HL-60 (cell line): Measurements from ENCODE around the gene RSAD2.
A peak's percentile ranks its signal among the peaks of the same experiment; 100 is the strongest.

Experiments
- CTCF ChIP-seq: IDR thresholded peaks from one replicate; pipeline ENCODE4 v1.5.1; 2011; ENCODE audit warnings: low read length, control low read depth, inconsistent platforms; ENCODE audit not compliant: insufficient read depth
- POLR2AphosphoS5 ChIP-seq: IDR thresholded peaks from 2 replicates; pipeline ENCODE4 v1.6.1; 2012; ENCODE audit warnings: low read depth
- REST ChIP-seq: IDR thresholded peaks from 2 replicates; pipeline ENCODE4 v1.6.1; 2012; ENCODE audit warnings: low read depth; ENCODE audit not compliant: insufficient replicate concordance

- TF ChIP-seq CTCF: peak; percentile 25
- no peak for TF ChIP-seq REST
- no peak for TF ChIP-seq POLR2AphosphoS5
Observed at GRCh38 chr2:6896930-6897759, 19.6 kb downstream of the RSAD2 start.
